Kidney (tissue), 14 donors: ENCODE results near the gene PPP1R14C. TPM values are rescaled to one million over a fixed set of nuclear protein-coding genes. Genes with fewer than 3 reads are reported as not detected.

ENCODE experiments used
- DNase-seq, 5 donors: peaks; one replicate each; pipeline ENCODE4 v3.0.0-alpha.2; 2013 to 2020
- FAIRE-seq: peaks from 2 replicates; lab custom pipeline; 2012; peaks lifted over from hg19 to GRCh38; lab: Jason Lieb, UNC
- H3K27ac ChIP-seq, 2 donors: one replicate each; pipeline ENCODE4 v1.7.0; 2013; ENCODE audit warnings: low read depth in 2 of 2, low read length in 2 of 2, inconsistent platforms in 1 of 2
- H3K27me3 ChIP-seq: one replicate; pipeline ENCODE4 v1.7.1; 2013; ENCODE audit warnings: low read length, inconsistent platforms; ENCODE audit not compliant: control insufficient read depth, insufficient read depth
- H3K36me3 ChIP-seq, 3 donors: one replicate each; pipeline versions ENCODE4 v1.7.0 to v1.7.1; 2013; ENCODE audit warnings: low read length in 3 of 3, control low read depth in 1 of 3, inconsistent platforms in 1 of 3; ENCODE audit not compliant: insufficient read depth in 3 of 3, control insufficient read depth in 2 of 3
- H3K4me1 ChIP-seq, 3 donors: one replicate each; pipeline versions ENCODE4 v1.7.0 to v1.7.1; 2013; ENCODE audit warnings: low read length in 3 of 3, inconsistent platforms in 1 of 3, low read depth in 1 of 3; ENCODE audit not compliant: control insufficient read depth in 2 of 3, insufficient read depth in 2 of 3
- H3K4me3 ChIP-seq, 3 donors: one replicate each; pipeline versions ENCODE4 v1.7.0 to v1.8.1; 2013; ENCODE audit warnings: low read length in 3 of 3, control low read depth in 1 of 3, inconsistent platforms in 1 of 3
- H3K9ac ChIP-seq, 3 donors: one replicate each; pipeline versions ENCODE4 v1.7.0 to v1.7.1; 2013; ENCODE audit warnings: low read length in 3 of 3, control low read depth in 1 of 3, inconsistent platforms in 1 of 3
- H3K9me3 ChIP-seq, 3 donors: one replicate each; pipeline versions ENCODE4 v1.7.0 to v1.7.1; 2013; ENCODE audit warnings: low read length in 3 of 3, control low read depth in 1 of 3, inconsistent platforms in 1 of 3; ENCODE audit not compliant: control insufficient read depth in 2 of 3, insufficient read depth in 1 of 3
- intact Hi-C: fragments of 100-400 bp; cut with DNase I; formaldehyde crosslinking; loops from one replicate; pipeline ENCODE4 v1.11.1; 2022
- polyA plus RNA-seq: library from polyadenylated mRNA; stranded (reverse); fragments of 350-450 nt; fragmentation: Illumina TruSeq; extraction: RNeasy Lipid Tissue Mini Kit (QIAGEN cat#74804); gene quantifications from one replicate; pipeline ENCODE4 v1.2.3, GENCODE V29; 2014; ENCODE audit warnings: low read depth, low replicate concordance; ENCODE audit not compliant: insufficient read depth
- total RNA-seq: library from RNA; stranded (reverse); fragmentation: NEBNext Ultra II Directional; extraction: Animal tissue kit (Norgen Biotek cat#: 25700); gene quantifications from one replicate; pipeline ENCODE4 v1.2.1, GENCODE V29; 2021
- TF ChIP-seq, protein P1 (sequence below): IDR thresholded peaks from 3 replicates; pipeline ENCODE4 v1.5.1; 2012; ENCODE audit warnings: mild to moderate bottlenecking, moderate library complexity, borderline replicate concordance; ENCODE audit not compliant: insufficient read depth; ENCODE audit errors: extremely low read depth
- donor health status: control.
- donor health status: control.
- donor health status: control.
- donor health status: control.
- donor health status: control.
- donor health status: DM: yes; HTN: yes; CAD: no.
- donor health status: Normal renal cell carcinoma (clear cell type).

PPP1R14C gene
- total and polyA plus RNA-seq, 2 donors from 2014 or later: 6.5 to 15.8 TPM

DNA sequence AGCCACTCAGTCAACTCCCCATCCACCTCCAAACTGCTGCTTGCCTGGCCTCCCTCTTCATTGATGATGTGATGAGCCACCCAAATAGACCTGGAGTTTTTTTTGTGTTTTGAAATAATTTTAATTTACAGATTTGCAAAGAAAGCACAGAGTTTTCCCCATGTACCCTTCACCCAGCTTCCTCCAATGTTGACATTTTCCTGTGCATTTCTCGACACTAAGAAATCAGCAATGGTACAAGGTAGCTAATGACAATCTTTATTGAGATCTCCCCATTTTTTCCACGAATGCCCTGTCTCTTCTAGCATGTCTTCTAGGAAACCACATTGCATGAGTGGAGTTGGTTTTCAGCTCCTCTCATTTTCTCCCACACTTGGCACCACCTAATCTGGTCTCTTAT is 30.1 kb downstream of the PPP1R14C start:
- no peak for DNase-seq
- no peaks in the 10 kb centered on the region for H3K27me3 ChIP-seq
- H3K9me3 ChIP-seq: no peaks in the 10 kb centered on the region
- H3K27ac ChIP-seq: no peak overlapping the region
- no peak overlapping the region for H3K9ac ChIP-seq
- H3K4me3 ChIP-seq: no peak overlapping the region
- FAIRE-seq: no peak
- intact Hi-C loops: no loop called here
- H3K36me3 ChIP-seq: no peaks in the 10 kb centered on the region
- H3K4me1 ChIP-seq: peaks cover 0 to 12% (median 11%) of the 10 kb centered on the region in 3 donors
- TF ChIP-seq, protein P1, sequence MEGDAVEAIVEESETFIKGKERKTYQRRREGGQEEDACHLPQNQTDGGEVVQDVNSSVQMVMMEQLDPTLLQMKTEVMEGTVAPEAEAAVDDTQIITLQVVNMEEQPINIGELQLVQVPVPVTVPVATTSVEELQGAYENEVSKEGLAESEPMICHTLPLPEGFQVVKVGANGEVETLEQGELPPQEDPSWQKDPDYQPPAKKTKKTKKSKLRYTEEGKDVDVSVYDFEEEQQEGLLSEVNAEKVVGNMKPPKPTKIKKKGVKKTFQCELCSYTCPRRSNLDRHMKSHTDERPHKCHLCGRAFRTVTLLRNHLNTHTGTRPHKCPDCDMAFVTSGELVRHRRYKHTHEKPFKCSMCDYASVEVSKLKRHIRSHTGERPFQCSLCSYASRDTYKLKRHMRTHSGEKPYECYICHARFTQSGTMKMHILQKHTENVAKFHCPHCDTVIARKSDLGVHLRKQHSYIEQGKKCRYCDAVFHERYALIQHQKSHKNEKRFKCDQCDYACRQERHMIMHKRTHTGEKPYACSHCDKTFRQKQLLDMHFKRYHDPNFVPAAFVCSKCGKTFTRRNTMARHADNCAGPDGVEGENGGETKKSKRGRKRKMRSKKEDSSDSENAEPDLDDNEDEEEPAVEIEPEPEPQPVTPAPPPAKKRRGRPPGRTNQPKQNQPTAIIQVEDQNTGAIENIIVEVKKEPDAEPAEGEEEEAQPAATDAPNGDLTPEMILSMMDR: no peak

DNA sequence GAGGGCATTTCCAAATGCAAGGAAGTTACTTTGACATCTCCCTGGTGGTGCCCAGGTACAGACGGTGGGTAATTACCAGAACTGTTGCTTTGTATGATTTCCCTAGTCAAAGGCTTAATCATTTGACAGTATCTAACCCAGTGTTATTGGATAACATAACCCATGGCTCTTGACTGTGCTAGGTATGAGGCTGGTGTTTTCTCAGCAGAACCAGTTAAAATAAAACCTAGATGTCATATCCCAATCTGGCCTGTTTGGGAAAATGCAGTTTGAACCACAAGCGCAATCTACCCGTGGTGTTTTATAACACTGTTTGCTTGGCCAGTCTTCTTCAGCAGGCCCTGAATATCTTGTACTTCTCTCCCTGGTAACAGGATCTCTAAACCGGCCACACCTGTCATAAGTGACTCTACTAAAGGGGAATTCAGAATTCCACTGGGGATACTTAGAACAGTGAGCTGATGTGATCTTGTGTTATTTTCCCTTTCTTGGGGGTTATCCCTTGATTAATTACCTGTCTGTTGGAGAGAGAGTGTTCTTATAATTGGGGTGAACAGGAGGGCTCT is 32.8 kb downstream of the PPP1R14C start:
- Histone ChIP-seq H3K27me3 (no peaks in the 10 kb centered on the region), H3K36me3 (no peaks in the 10 kb centered on the region), H3K27ac (peak overlapping the region; percentile 51 to 63), H3K9me3 (no peaks in the 10 kb centered on the region), H3K4me3 (peak overlapping the region in 1 of 3 donors; percentile 14), H3K4me1 (peaks cover 0 to 15% (median 14%) of the 10 kb centered on the region in 3 donors), H3K9ac (no peak overlapping the region)
- FAIRE-seq (no peak), DNase-seq (no peak)
- TF ChIP-seq, protein P1: no peak
- intact Hi-C loops: no loop called here

DNA sequence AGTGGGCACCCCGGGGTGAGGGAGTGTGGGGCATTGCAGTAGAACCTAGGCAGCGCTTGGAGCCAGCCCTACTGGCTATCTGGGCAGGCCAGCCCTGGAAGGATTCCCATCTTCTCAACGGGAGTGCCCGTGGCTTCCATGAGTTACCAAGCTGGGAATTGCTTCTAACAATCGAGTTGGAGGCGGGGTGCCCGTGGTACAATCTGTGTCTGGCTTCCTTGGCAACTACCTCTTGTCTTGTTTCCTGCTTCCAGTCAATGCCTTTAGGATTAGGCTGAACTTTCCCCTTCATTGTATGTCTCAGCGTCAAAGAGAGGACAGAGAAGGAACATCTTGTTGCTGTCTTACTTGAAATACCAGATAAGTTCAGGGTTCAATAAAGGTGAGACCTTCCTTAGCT is 33.3 kb downstream of the PPP1R14C start:
- FAIRE-seq (no peak), DNase-seq (peak in 1 of 5 donors; percentile 74)
- H3K4me1 ChIP-seq: peaks cover 0 to 15% (median 14%) of the 10 kb centered on the region in 3 donors
- no peaks in the 10 kb centered on the region for H3K36me3 ChIP-seq
- TF ChIP-seq, protein P1: no peak
- no peaks in the 10 kb centered on the region for H3K9me3 ChIP-seq
- intact Hi-C loops: no loop called here
- H3K27ac ChIP-seq: peak overlapping the region; percentile 51 to 63
- H3K27me3 ChIP-seq: no peaks in the 10 kb centered on the region
- H3K9ac ChIP-seq: no peak overlapping the region
- H3K4me3 ChIP-seq: peak overlapping the region in 2 of 3 donors; percentile 9 to 14

DNA sequence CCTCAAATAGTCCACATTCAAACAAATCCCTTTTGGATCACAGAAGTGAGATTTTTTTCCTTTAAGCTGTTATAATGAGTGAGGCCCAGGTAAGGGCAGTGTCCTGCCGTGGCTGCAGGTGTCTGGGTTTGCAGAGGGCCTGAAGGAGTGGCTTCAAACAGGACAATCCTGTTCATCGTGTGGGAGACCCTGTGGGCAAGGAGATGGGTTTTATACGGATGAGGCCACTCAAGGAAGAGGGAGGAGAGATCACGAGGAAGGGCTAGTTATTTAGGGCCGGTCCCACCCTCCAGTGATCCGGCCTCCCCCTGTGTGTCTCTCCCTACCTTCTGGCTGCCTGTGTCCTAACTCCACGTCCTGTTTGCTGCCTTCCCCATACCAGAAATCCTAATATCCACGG is 33.8 kb downstream of the PPP1R14C start:
- Histone ChIP-seq H3K4me1 (peaks cover 0 to 15% (median 14%) of the 10 kb centered on the region in 3 donors), H3K27ac (peak overlapping the region; percentile 51 to 63), H3K36me3 (no peaks in the 10 kb centered on the region), H3K4me3 (peak overlapping the region in 2 of 3 donors; percentile 8 to 9), H3K9ac (no peak overlapping the region), H3K9me3 (no peaks in the 10 kb centered on the region), H3K27me3 (no peaks in the 10 kb centered on the region)
- DNase-seq: no peak
- TF ChIP-seq, protein P1: no peak
- intact Hi-C loops: no loop called here
- no peak for FAIRE-seq
